Measurements from ENCODE around the gene CNTLN. TPM values are rescaled to one million over a fixed set of nuclear protein-coding genes. Genes with fewer than 3 reads are reported as not detected.
"Not testable (repeated sequence)": the region's sequence is repeated elsewhere in the genome, so short reads cannot be mapped to it uniquely, and the experiment has no call there.

Gene CNTLN
- total RNA-seq, 1 donor from 2014 or later: 13.6 TPM

DNA sequence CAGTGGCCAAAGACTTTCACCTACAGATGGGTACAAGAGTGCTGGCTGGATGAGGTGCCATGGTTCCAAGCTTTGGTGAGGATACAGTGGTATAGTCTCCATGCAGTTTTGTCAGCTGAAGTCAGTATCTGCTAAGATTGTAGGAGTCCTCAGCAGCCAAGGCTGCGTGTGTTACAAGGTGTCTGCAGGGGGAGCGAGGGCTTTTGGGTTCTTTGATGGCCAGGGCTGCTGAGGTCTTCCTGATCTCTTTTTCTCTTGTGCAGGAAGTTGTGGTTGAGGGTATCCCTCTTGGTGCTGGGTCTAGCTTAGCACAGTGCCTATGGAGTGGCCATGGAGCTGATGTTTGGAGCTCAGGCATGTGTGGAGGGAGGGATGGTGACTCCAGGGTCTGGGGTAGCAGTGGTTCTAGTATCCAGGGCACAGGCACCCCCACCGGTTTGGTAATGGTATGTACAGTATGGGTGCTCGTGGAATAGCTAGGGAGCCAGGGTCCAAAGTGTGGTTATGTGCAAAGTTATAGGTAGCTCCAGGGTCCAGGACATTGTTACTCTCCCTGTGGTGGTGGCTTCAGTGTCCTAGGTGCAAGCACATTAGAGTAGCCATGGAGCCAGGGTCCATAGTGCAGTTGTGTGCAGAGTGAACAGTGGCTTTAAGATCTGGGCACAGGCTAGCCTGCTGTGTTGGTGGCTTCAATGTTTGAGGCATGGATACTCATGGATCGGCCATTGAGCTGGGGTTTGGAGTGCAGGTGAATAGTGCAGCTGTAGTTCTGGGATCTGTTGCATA is 36.7 kb downstream of the CNTLN start:
- Mint-ChIP-seq H3K9me3 (ENCODE audit: unreplicated experiment) (peaks cover 20% of the 10 kb centered on the region), H3K27me3 (ENCODE audit: unreplicated experiment) (no peaks in the 10 kb centered on the region), H3K36me3 (ENCODE audit: unreplicated experiment) (peaks cover 17% of the 10 kb centered on the region), H3K27ac (ENCODE audit: unreplicated experiment) (no peak overlapping the region), H3K4me1 (ENCODE audit: unreplicated experiment) (peaks cover 8% of the 10 kb centered on the region), H3K4me3 (ENCODE audit: unreplicated experiment) (no peak overlapping the region)
- DNase-seq (ENCODE audit: extremely low spot score, unreplicated experiment): no peak
- TF ChIP-seq CTCF (IDR thresholded peaks at IDR 0.05): no peak

DNA sequence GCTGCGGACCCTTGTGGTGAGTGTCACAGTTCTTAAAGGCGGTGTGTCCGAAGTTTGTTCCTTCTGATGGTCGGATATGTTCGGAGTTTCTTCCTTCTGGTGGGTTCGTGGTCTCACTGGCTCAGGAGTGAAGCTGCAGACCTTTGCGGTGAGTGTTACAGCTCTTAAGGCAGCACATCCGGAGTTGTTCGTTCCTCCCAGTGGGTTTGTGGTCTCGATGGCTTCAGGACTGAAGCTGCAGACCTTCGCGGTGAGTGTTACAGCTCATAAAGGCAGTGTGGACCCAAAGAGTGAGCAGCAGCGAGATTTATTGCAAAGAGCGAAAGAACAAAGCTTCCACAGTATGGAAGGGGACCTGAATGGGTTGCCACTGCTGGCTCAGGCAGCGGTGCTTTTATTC is 42.7 kb downstream of the CNTLN start:
- not testable (repeated sequence) for H3K4me1 Mint-ChIP-seq (ENCODE audit: unreplicated experiment); H3K27me3 Mint-ChIP-seq (ENCODE audit: unreplicated experiment); H3K9me3 Mint-ChIP-seq (ENCODE audit: unreplicated experiment); H3K27ac Mint-ChIP-seq (ENCODE audit: unreplicated experiment); H3K4me3 Mint-ChIP-seq (ENCODE audit: unreplicated experiment); DNase-seq (ENCODE audit: extremely low spot score, unreplicated experiment)
- peaks cover 13% of the 10 kb centered on the region for H3K36me3 Mint-ChIP-seq (ENCODE audit: unreplicated experiment)

DNA sequence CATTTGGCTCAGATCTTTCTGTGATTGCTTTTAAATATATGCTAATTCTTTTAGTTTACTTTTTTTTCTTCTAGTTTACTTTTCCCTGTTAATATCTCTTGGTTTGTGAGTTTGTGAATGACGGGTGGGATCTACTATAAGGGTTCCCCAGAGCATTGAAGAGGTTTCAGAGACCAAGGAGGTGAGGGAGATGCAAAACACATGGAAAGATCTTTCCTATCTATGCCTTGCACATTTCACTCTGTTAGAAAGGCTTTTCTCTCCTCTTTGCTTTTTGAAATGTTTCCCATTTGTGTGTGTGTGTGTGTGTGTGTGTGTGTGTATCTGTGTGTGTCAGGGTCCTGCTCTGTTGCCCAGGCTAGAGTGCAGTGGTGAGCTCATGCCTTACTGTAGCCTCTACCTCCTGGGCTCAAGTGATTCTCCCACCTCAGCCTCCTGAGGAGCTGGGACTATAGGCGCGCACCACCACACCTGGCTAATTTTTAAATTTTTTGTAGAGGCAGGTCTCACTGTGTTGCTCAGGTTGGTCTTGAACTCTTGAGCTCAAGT is 50.7 kb downstream of the CNTLN start:
- H3K4me1 Mint-ChIP-seq (ENCODE audit: unreplicated experiment): peaks cover 5% of the 10 kb centered on the region
- no peak for TF ChIP-seq CTCF (IDR thresholded peaks at IDR 0.05)
- H3K36me3 Mint-ChIP-seq (ENCODE audit: unreplicated experiment): no peaks in the 10 kb centered on the region

GRCh38 chr9:17191082-17191481 is 56.2 kb downstream of the CNTLN start:
- no peak for DNase-seq (ENCODE audit: extremely low spot score, unreplicated experiment)
- Mint-ChIP-seq H3K9me3 (ENCODE audit: unreplicated experiment) (no peaks in the 10 kb centered on the region), H3K27me3 (ENCODE audit: unreplicated experiment) (no peaks in the 10 kb centered on the region), H3K36me3 (ENCODE audit: unreplicated experiment) (no peaks in the 10 kb centered on the region), H3K27ac (ENCODE audit: unreplicated experiment) (peak overlapping the region; percentile 29), H3K4me3 (ENCODE audit: unreplicated experiment) (no peak overlapping the region), H3K4me1 (ENCODE audit: unreplicated experiment) (peaks cover 22% of the 10 kb centered on the region)
- TF ChIP-seq CTCF (IDR thresholded peaks at IDR 0.05): no peak

More for the DNA sequence above, 50.7 kb downstream of the CNTLN start:
- DNase-seq (ENCODE audit: extremely low spot score, unreplicated experiment): no peak
- Mint-ChIP-seq H3K9me3 (ENCODE audit: unreplicated experiment) (no peaks in the 10 kb centered on the region), H3K27ac (ENCODE audit: unreplicated experiment) (no peak overlapping the region), H3K4me3 (ENCODE audit: unreplicated experiment) (no peak overlapping the region), H3K27me3 (ENCODE audit: unreplicated experiment) (no peaks in the 10 kb centered on the region)

- no peak overlapping the region for H3K27ac Mint-ChIP-seq (ENCODE audit: unreplicated experiment)
- no peaks in the 10 kb centered on the region for H3K27me3 Mint-ChIP-seq (ENCODE audit: unreplicated experiment)
- no peak for TF ChIP-seq CTCF (IDR thresholded peaks at IDR 0.05)
- peaks cover 32% of the 10 kb centered on the region for H3K36me3 Mint-ChIP-seq (ENCODE audit: unreplicated experiment)
- H3K4me1 Mint-ChIP-seq (ENCODE audit: unreplicated experiment): no peaks in the 10 kb centered on the region
- peaks cover 38% of the 10 kb centered on the region for H3K9me3 Mint-ChIP-seq (ENCODE audit: unreplicated experiment)
- no peak overlapping the region for H3K4me3 Mint-ChIP-seq (ENCODE audit: unreplicated experiment)
- DNase-seq (ENCODE audit: extremely low spot score, unreplicated experiment): no peak
These were observed 69.8 kb downstream of the CNTLN start for GRCh38 chr9:17204611-17205152.

Measured in osteocyte (in vitro differentiated cells).